CD14-positive monocyte (primary cell): ENCODE measurements around the gene CNIH3. TPM values are rescaled to one million over a fixed set of nuclear protein-coding genes. Genes with fewer than 3 reads are reported as not detected.

Experiments used
- DNase-seq, 3 donors: peaks; one replicate each; pipeline ENCODE4 v3.0.0-alpha.2; 2011 to 2022
- H2AFZ ChIP-seq: 2 replicates; pipeline ENCODE4 v1.6.0; 2012; ENCODE audit warnings: mild to moderate bottlenecking, low read depth, low read length, inconsistent platforms; ENCODE audit not compliant: insufficient read depth, poor library complexity, severe bottlenecking
- H3K27ac ChIP-seq, 2 donors: 1 replicate in 1 of 2; 2 replicates in 1 of 2; pipeline ENCODE4 v1.5.1; 2012 to 2013; ENCODE audit warnings: low read length in 2 of 2, control low read depth in 1 of 2, inconsistent platforms in 1 of 2, low read depth in 1 of 2, mild to moderate bottlenecking in 1 of 2
- H3K27me3 ChIP-seq, 2 donors: one replicate each; pipeline versions ENCODE4 v1.6.0 to v1.6.1; 2011 to 2013; ENCODE audit warnings: low read length in 2 of 2; ENCODE audit not compliant: control insufficient read depth in 2 of 2, insufficient read depth in 2 of 2
- H3K36me3 ChIP-seq, 2 donors: replicated peaks in 1 of 2; 1 replicate in 1 of 2; 2 replicates in 1 of 2; pipeline versions ENCODE4 v1.5.1 to v1.6.1; 2012 to 2013; ENCODE audit warnings: low read length in 2 of 2, control low read depth in 1 of 2, inconsistent platforms in 1 of 2, mild to moderate bottlenecking in 1 of 2; ENCODE audit not compliant: insufficient read depth in 2 of 2, control insufficient read depth in 1 of 2
- H3K4me1 ChIP-seq, 2 donors: 1 replicate in 1 of 2; 2 replicates in 1 of 2; pipeline versions ENCODE4 v1.5.1 to v1.6.1; 2012 to 2013; ENCODE audit warnings: low read length in 2 of 2, control low read depth in 1 of 2, inconsistent platforms in 1 of 2, mild to moderate bottlenecking in 1 of 2, moderate library complexity in 1 of 2; ENCODE audit not compliant: insufficient read depth in 2 of 2, control insufficient read depth in 1 of 2
- H3K4me2 ChIP-seq: replicated peaks from 2 replicates; pipeline ENCODE3; 2012; ENCODE audit warnings: low read length, moderate library complexity, mild to moderate bottlenecking; ENCODE audit not compliant: poor library complexity, severe bottlenecking; ENCODE audit errors: extremely low read depth
- H3K4me3 ChIP-seq, 3 experiments: fragments of 200-600 bp in 1 of 3; sonication (generic) in 1 of 3; replicated peaks in 1 of 3; 1 replicate in 2 of 3; 2 replicates in 1 of 3; pipeline ENCODE4 v1.5.1; 2011 to 2013; ENCODE audit warnings: low read length in 3 of 3, mild to moderate bottlenecking in 3 of 3, control low read depth in 2 of 3, low read depth in 2 of 3, inconsistent platforms in 1 of 3, moderate library complexity in 1 of 3
- H3K79me2 ChIP-seq: 2 replicates; pipeline ENCODE4 v1.6.0; 2012; ENCODE audit warnings: mild to moderate bottlenecking, control low read depth, inconsistent platforms, low read length, moderate library complexity; ENCODE audit not compliant: insufficient read depth
- H3K9ac ChIP-seq: 2 replicates; pipeline ENCODE4 v1.6.0; 2017; ENCODE audit warnings: low read length, mild to moderate bottlenecking; ENCODE audit not compliant: insufficient read depth, poor library complexity, severe bottlenecking
- H3K9me3 ChIP-seq, 2 donors: replicated peaks in 1 of 2; 1 replicate in 1 of 2; 2 replicates in 1 of 2; pipeline versions ENCODE4 v1.5.1 to v1.6.1; 2012 to 2013; ENCODE audit warnings: low read length in 2 of 2, control low read depth in 1 of 2; ENCODE audit not compliant: control insufficient read depth in 1 of 2, insufficient read depth in 1 of 2
- H4K20me1 ChIP-seq: 2 replicates; pipeline ENCODE4 v1.6.0; 2012; ENCODE audit warnings: mild to moderate bottlenecking, low read length, control low read depth, moderate library complexity; ENCODE audit not compliant: insufficient read depth
- H3K27ac Mint-ChIP-seq, 7 donors: one replicate each; pipeline ENCODE4 v1.8.0; 2020; ENCODE audit warnings: mild to moderate bottlenecking in 7 of 7, mixed read lengths in 7 of 7, moderate library complexity in 6 of 7, inconsistent platforms in 2 of 7
- H3K27me3 Mint-ChIP-seq, 3 donors: one replicate each; pipeline ENCODE4 v1.8.0; 2021 to 2022; ENCODE audit warnings: low read depth in 3 of 3, mild to moderate bottlenecking in 3 of 3, mixed read lengths in 3 of 3, moderate library complexity in 3 of 3, inconsistent platforms in 1 of 3
- H3K36me3 Mint-ChIP-seq, 2 donors: one replicate each; pipeline ENCODE4 v1.8.0; 2020; ENCODE audit warnings: mixed read lengths in 2 of 2, inconsistent platforms in 1 of 2, mild to moderate bottlenecking in 1 of 2
- H3K4me1 Mint-ChIP-seq: one replicate; pipeline ENCODE4 v1.8.0; 2020; ENCODE audit warnings: mild to moderate bottlenecking, mixed read lengths
- H3K4me3 Mint-ChIP-seq, 2 donors: one replicate each; pipeline ENCODE4 v1.8.0; 2020; ENCODE audit warnings: mild to moderate bottlenecking in 2 of 2, mixed read lengths in 2 of 2, moderate library complexity in 1 of 2
- H3K9me3 Mint-ChIP-seq, 7 donors: one replicate each; pipeline ENCODE4 v1.8.0; 2020 to 2022; ENCODE audit warnings: mixed read lengths in 7 of 7, mild to moderate bottlenecking in 6 of 7, moderate library complexity in 6 of 7, inconsistent platforms in 2 of 7
- WGBS: methylation state at CpG from one replicate; pipeline ENCODE4 v1.1.5; 2013; ENCODE audit warnings: missing lambda C conversion rate; ENCODE audit not compliant: insufficient coverage; 5-methylcytosine and 5-hydroxymethylcytosine counted together
- intact Hi-C, 2 donors: fragments of 100-400 bp; cut with micrococcal nuclease; formaldehyde crosslinking; loops; one replicate each; pipeline versions ENCODE4 v1.15.0 to v1.15.1; 2023
- polyA plus RNA-seq, 3 donors: library from polyadenylated mRNA; depleted of rRNA in 1 of 3; unstranded in 2 of 3; stranded (reverse) in 1 of 3; fragments of 300-500 nt in 2 of 3; fragments of >200 nt in 1 of 3; fragmentation: Illumina TruSeq in 2 of 3; gene quantifications; 1 replicate in 2 of 3; 2 replicates in 1 of 3; pipeline ENCODE4 v1.2.3, GENCODE V29; 2012 to 2021
- TF ChIP-seq, protein P1 (sequence below): fragments of 200-600 bp; IDR thresholded peaks from one replicate; pipeline ENCODE4 v1.8.0; 2022; ENCODE audit warnings: antibody characterized with exemption, mild to moderate bottlenecking

The CNIH3 gene
- polyA plus RNA-seq, 3 donors = 0.37 TPM; not detected in 2

DNA sequence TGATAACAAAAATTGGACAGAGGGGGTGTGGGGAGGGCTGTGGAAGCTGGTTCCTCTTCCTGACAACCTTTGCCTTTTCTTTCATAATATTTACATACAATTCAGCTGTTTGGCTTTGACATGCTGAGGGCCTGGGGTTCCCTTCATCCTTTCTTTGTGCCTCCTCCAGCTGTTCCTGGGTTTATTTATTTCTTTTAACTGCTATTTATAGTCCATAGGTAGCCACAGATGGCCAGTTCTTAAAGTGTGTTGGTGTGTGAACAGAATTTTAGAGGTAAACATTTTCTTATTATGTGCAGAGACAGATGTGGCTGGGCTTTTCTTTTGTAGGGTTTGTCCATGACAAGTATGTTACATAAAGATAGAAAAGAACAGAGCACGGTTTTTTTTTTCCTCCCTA is 34.1 kb upstream of the CNIH3 start:
- no peaks in the 10 kb centered on the region for H3K4me1 ChIP-seq
- H3K9ac ChIP-seq = no peak overlapping the region
- DNase-seq = no peak
- H3K27ac ChIP-seq = no peak overlapping the region
- no peaks in the 10 kb centered on the region for H3K27me3 ChIP-seq
- no peak overlapping the region for H3K4me3 ChIP-seq
- no peak overlapping the region for H2AFZ ChIP-seq
- Mint-ChIP-seq H3K27ac (no peak overlapping the region), H3K4me1 (no peaks in the 10 kb centered on the region), H3K9me3 (peaks cover 0 to 8% (median 4%) of the 10 kb centered on the region in 7 donors), H3K27me3 (peaks cover 3 to 7% (median 5%) of the 10 kb centered on the region in 3 donors), H3K36me3 (no peaks in the 10 kb centered on the region), H3K4me3 (no peak overlapping the region)
- no peaks in the 10 kb centered on the region for H3K79me2 ChIP-seq
- intact Hi-C loops = no loop called here
- WGBS = no CpG with 5 or more reads among the region's 1 CpG
- H4K20me1 ChIP-seq = no peaks in the 10 kb centered on the region
- TF ChIP-seq, protein P1, sequence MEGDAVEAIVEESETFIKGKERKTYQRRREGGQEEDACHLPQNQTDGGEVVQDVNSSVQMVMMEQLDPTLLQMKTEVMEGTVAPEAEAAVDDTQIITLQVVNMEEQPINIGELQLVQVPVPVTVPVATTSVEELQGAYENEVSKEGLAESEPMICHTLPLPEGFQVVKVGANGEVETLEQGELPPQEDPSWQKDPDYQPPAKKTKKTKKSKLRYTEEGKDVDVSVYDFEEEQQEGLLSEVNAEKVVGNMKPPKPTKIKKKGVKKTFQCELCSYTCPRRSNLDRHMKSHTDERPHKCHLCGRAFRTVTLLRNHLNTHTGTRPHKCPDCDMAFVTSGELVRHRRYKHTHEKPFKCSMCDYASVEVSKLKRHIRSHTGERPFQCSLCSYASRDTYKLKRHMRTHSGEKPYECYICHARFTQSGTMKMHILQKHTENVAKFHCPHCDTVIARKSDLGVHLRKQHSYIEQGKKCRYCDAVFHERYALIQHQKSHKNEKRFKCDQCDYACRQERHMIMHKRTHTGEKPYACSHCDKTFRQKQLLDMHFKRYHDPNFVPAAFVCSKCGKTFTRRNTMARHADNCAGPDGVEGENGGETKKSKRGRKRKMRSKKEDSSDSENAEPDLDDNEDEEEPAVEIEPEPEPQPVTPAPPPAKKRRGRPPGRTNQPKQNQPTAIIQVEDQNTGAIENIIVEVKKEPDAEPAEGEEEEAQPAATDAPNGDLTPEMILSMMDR = no peak
- no peaks in the 10 kb centered on the region for H3K36me3 ChIP-seq
- H3K4me2 ChIP-seq = no peak overlapping the region
- no peaks in the 10 kb centered on the region for H3K9me3 ChIP-seq

GRCh38 chr1:224583774-224584173 is 32.3 kb upstream of the CNIH3 start:
- no peaks in the 10 kb centered on the region for H3K36me3 ChIP-seq
- Mint-ChIP-seq H3K9me3 (peaks cover 0 to 8% (median 4%) of the 10 kb centered on the region in 7 donors), H3K4me3 (no peak overlapping the region), H3K4me1 (no peaks in the 10 kb centered on the region), H3K27me3 (peaks cover 2 to 5% (median 3%) of the 10 kb centered on the region in 3 donors), H3K27ac (no peak overlapping the region), H3K36me3 (no peaks in the 10 kb centered on the region)
- TF ChIP-seq, protein P1 = no peak
- no peak overlapping the region for H3K4me2 ChIP-seq
- no peak for DNase-seq
- no peak overlapping the region for H3K4me3 ChIP-seq
- no peaks in the 10 kb centered on the region for H3K79me2 ChIP-seq
- WGBS = 100% methylated on average over 2 of the region's 3 CpGs
- no peaks in the 10 kb centered on the region for H3K4me1 ChIP-seq
- intact Hi-C loops = no loop called here
- no peak overlapping the region for H3K27ac ChIP-seq
- H3K9ac ChIP-seq = no peak overlapping the region
- no peak overlapping the region for H2AFZ ChIP-seq
- H4K20me1 ChIP-seq = no peaks in the 10 kb centered on the region
- peaks cover 0 to under 1% of the 10 kb centered on the region in 2 donors for H3K9me3 ChIP-seq
- no peaks in the 10 kb centered on the region for H3K27me3 ChIP-seq
